ENCODE data around the gene EXOC3. TPM values are rescaled to one million over a fixed set of nuclear protein-coding genes. Genes with fewer than 3 reads are reported as not detected.
"Not testable (repeated sequence)": the region's sequence is repeated elsewhere in the genome, so short reads cannot be mapped to it uniquely, and the experiment has no call there.

The EXOC3 gene
- total RNA-seq, 2 experiments from 2014 or later, result 41.6 to 44.4 TPM

GRCh38 chr5:406041-406440 is 36.9 kb upstream of the EXOC3 start:
- CTCF ChIA-PET, result no interaction called here

GRCh38 chr5:407051-407450 is 35.9 kb upstream of the EXOC3 start:
- ChIA-PET CTCF (no interaction called here), POLR2A (no interaction called here)

More at GRCh38 chr5:406041-406440, 36.9 kb upstream of the EXOC3 start:
- POLR2A ChIA-PET, result no interaction called here

GRCh38 chr5:407801-408268 is 35.1 kb upstream of the EXOC3 start:
- ChIA-PET CTCF (no interaction called here), POLR2A (no interaction called here)

- POLR2A ChIA-PET, result no interaction called here
Observed at GRCh38 chr5:410911-411517, 32.0 kb upstream of the EXOC3 start.

GRCh38 chr5:411728-412127 is 31.2 kb upstream of the EXOC3 start:
- CTCF ChIA-PET, result interaction anchor here (1.0 kb wide), 1 partner anchor 12 kb away, joined by 3 read pairs; no protein-coding TSS in a partner anchor
- POLR2A ChIA-PET, result no interaction called here

More at GRCh38 chr5:410911-411517, 32.0 kb upstream of the EXOC3 start:
- CTCF ChIA-PET, result interaction anchor here (1.0 kb wide), 1 partner anchor 13 kb away, joined by 3 read pairs; no protein-coding TSS in a partner anchor

- CTCF ChIA-PET, POLR2A ChIA-PET: not testable (repeated sequence)
Observed at GRCh38 chr5:414991-415927, 27.7 kb upstream of the EXOC3 start.

GRCh38 chr5:415928-416635 is 26.9 kb upstream of the EXOC3 start:
- ChIA-PET POLR2A (no interaction called here), CTCF (no interaction called here)

GRCh38 chr5:416636-416960 is 26.4 kb upstream of the EXOC3 start:
- CTCF ChIA-PET, result no interaction called here
- POLR2A ChIA-PET, result no interaction called here

GRCh38 chr5:417301-418161 is 25.4 kb upstream of the EXOC3 start:
- POLR2A ChIA-PET, result no interaction called here
- CTCF ChIA-PET, result no interaction called here

- CTCF ChIA-PET, result no interaction called here
- POLR2A ChIA-PET, result no interaction called here
Observed at GRCh38 chr5:418162-419121, 24.5 kb upstream of the EXOC3 start.

GRCh38 chr5:419970-420369 is 23.0 kb upstream of the EXOC3 start:
- POLR2A ChIA-PET, result no interaction called here

GRCh38 chr5:420632-421286 is 22.2 kb upstream of the EXOC3 start:
- POLR2A ChIA-PET, result no interaction called here
- CTCF ChIA-PET, result no interaction called here

More at GRCh38 chr5:419970-420369, 23.0 kb upstream of the EXOC3 start:
- CTCF ChIA-PET, result no interaction called here

- POLR2A ChIA-PET, result no interaction called here
- CTCF ChIA-PET, result interaction anchor here (1.0 kb wide), 2 partner anchors 9 to 104 kb away, joined by 3 read pairs; no protein-coding TSS in a partner anchor
Observed at GRCh38 chr5:421287-421880, 21.6 kb upstream of the EXOC3 start.

GRCh38 chr5:421901-422300 is 21.1 kb upstream of the EXOC3 start:
- CTCF ChIA-PET, result interaction anchor here (1.0 kb wide), 2 partner anchors 8 to 105 kb away, joined by 3 read pairs; no protein-coding TSS in a partner anchor
- POLR2A ChIA-PET, result no interaction called here

- ChIA-PET CTCF (interaction anchor here (1.0 kb wide), 2 partner anchors 8 to 105 kb away, joined by 3 read pairs; no protein-coding TSS in a partner anchor), POLR2A (no interaction called here)
Observed at GRCh38 chr5:422323-423232, 20.4 kb upstream of the EXOC3 start.

GRCh38 chr5:423233-423565 is 19.8 kb upstream of the EXOC3 start:
- CTCF ChIA-PET, result no interaction called here
- POLR2A ChIA-PET, result no interaction called here
